GM23248 (cell line): ENCODE data around the gene ADGRV1.

Source experiments
- EZH2 ChIP-seq: fragments of 200-600 bp; sonication (generic); IDR thresholded peaks from 2 replicates; pipeline ENCODE4 v1.6.1; 2018; ENCODE audit warnings: antibody characterized with exemption, mild to moderate bottlenecking; ENCODE audit not compliant: insufficient read depth, poor library complexity, severe bottlenecking
- EZH2phosphoT487 ChIP-seq: fragments of 200-600 bp; sonication (generic); IDR thresholded peaks from 2 replicates; pipeline ENCODE4 v1.6.1; 2018; ENCODE audit warnings: antibody characterized with exemption, moderate library complexity, mild to moderate bottlenecking, low read depth; ENCODE audit not compliant: insufficient read depth

DNA sequence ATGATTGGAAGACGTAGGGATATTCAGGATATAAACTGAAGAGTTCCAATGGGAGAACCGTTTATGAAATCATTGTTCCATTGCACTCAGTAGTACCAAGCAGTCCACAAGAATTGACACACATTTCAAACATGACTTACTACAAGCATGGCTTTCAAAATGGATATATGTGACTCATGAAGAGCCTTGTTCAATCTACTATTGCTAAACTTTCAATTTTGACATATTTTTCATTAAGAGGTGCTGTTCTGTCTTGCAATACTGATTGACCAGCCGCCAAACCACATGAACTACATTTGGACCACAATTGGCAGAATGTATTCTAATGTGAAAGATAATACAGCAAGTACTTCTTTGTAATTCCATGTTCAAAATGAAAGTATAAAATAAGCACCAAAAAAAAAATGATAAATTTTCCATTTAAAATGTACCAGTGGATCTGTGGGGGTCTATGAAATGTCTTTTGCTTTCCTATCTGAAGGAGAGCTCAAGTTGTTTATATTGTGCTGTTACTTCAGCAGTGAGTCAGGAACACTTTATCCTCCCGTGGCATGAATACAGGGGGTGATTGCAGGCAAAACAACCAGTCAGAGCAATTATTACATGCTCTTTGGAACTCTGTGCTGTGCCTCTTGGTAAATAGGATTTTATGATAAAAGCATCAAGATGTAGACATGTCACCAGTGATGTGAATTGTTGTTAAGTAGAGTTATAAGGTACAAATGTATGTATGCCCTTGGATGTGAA lies 458.5 kb downstream of the ADGRV1 start:
- TF ChIP-seq EZH2 (no peak), EZH2phosphoT487 (no peak)
